Sigmoid colon (tissue), 4 donors: ENCODE results near the gene MIPEP.

Source experiments
- CTCF ChIP-seq, 4 experiments: fragments of 450-650 bp in 3 of 4; fragments of 200-600 bp in 1 of 4; IDR thresholded peaks; one replicate each; pipeline ENCODE4 v1.5.1; 2016 to 2019; ENCODE audit warnings: antibody characterized with exemption in 4 of 4, mild to moderate bottlenecking in 3 of 4, moderate library complexity in 2 of 4
- POLR2AphosphoS5 ChIP-seq, 4 donors: sonication (generic); formaldehyde crosslinking; IDR thresholded peaks; one replicate each; pipeline ENCODE4 v1.6.1; 2017; ENCODE audit warnings: antibody characterized with exemption in 4 of 4

- TF ChIP-seq CTCF (IDR thresholded peaks at IDR 0.05) (no peak), POLR2AphosphoS5 (IDR thresholded peaks at IDR 0.05) (no peak)
Observed at GRCh38 chr13:23843436-23843835, 45.8 kb downstream of the MIPEP start.
